ENCODE results near the gene ZNF488. TPM values are rescaled to one million over a fixed set of nuclear protein-coding genes. Genes with fewer than 3 reads are reported as not detected.

ZNF488 gene
- total RNA-seq, 2 donors from 2014 or later, result not detected

- no peak for DNase-seq (ENCODE audit: low spot score)
- no peak for ATAC-seq (ENCODE audit: insufficient number of reproducible peaks, low FRiP score, low read depth)
- Histone ChIP-seq H3K27me3 (replicated peaks; ENCODE audit: insufficient read depth) (no peaks in the 10 kb centered on the region), H3K9me3 (no peaks in the 10 kb centered on the region), H3K4me1 (ENCODE audit: control insufficient read depth in 1 of 2, low read depth in 2 of 2) (no peaks in the 10 kb centered on the region), H3K36me3 (no peaks in the 10 kb centered on the region), H3K27ac (no peak overlapping the region), H3K4me3 (no peak overlapping the region)
- no peak for TF ChIP-seq CTCF (IDR thresholded peaks at IDR 0.05)
Measured at GRCh38 chr10:47346581-47347302, 37.4 kb downstream of the ZNF488 start.

GRCh38 chr10:47344996-47345870 lies 38.9 kb downstream of the ZNF488 start:
- Histone ChIP-seq H3K4me3 (no peak overlapping the region), H3K27me3 (replicated peaks; ENCODE audit: insufficient read depth) (no peaks in the 10 kb centered on the region), H3K27ac (no peak overlapping the region), H3K9me3 (no peaks in the 10 kb centered on the region), H3K36me3 (no peaks in the 10 kb centered on the region), H3K4me1 (ENCODE audit: control insufficient read depth in 1 of 2, low read depth in 2 of 2) (no peaks in the 10 kb centered on the region)
- no peak for TF ChIP-seq CTCF (IDR thresholded peaks at IDR 0.05)
- no peak for ATAC-seq (ENCODE audit: insufficient number of reproducible peaks, low FRiP score, low read depth)
- no peak for DNase-seq (ENCODE audit: low spot score)

GRCh38 chr10:47340608-47341170 lies 43.4 kb downstream of the ZNF488 start:
- ATAC-seq (ENCODE audit: insufficient number of reproducible peaks, low FRiP score, low read depth) (no peak), DNase-seq (ENCODE audit: low spot score) (no peak)
- no peak overlapping the region for H3K27ac ChIP-seq
- no peaks in the 10 kb centered on the region for H3K27me3 ChIP-seq (replicated peaks; ENCODE audit: insufficient read depth)
- H3K4me3 ChIP-seq, result no peak overlapping the region
- no peaks in the 10 kb centered on the region for H3K9me3 ChIP-seq
- H3K4me1 ChIP-seq (ENCODE audit: control insufficient read depth in 1 of 2, low read depth in 2 of 2), result peaks cover 0 to 6% of the 10 kb centered on the region in 2 donors
- no peaks in the 10 kb centered on the region for H3K36me3 ChIP-seq
- TF ChIP-seq CTCF (IDR thresholded peaks at IDR 0.05), result peak; percentile 88

GRCh38 chr10:47339759-47340607 lies 44.1 kb downstream of the ZNF488 start:
- Histone ChIP-seq H3K36me3 (no peaks in the 10 kb centered on the region), H3K4me1 (ENCODE audit: control insufficient read depth in 1 of 2, low read depth in 2 of 2) (peaks cover 0 to 6% of the 10 kb centered on the region in 2 donors), H3K4me3 (no peak overlapping the region), H3K27ac (no peak overlapping the region), H3K27me3 (replicated peaks; ENCODE audit: insufficient read depth) (no peaks in the 10 kb centered on the region), H3K9me3 (no peaks in the 10 kb centered on the region)
- DNase-seq (ENCODE audit: low spot score) (no peak), ATAC-seq (ENCODE audit: insufficient number of reproducible peaks, low FRiP score, low read depth) (no peak)
- TF ChIP-seq CTCF (IDR thresholded peaks at IDR 0.05), result no peak

Data from thoracic aorta (tissue), 2 donors.